NCI-H510A (cell line): ENCODE data around the gene KRTAP10-1.
"Not testable (repeated sequence)": the region's sequence is repeated elsewhere in the genome, so short reads cannot be mapped to it uniquely, and the experiment has no call there.

ENCODE experiments used
- DNase-seq: peaks from one replicate; lab custom pipeline; 2025; lab: John Stamatoyannopoulos, UW

The KRTAP10-1 gene

DNA sequence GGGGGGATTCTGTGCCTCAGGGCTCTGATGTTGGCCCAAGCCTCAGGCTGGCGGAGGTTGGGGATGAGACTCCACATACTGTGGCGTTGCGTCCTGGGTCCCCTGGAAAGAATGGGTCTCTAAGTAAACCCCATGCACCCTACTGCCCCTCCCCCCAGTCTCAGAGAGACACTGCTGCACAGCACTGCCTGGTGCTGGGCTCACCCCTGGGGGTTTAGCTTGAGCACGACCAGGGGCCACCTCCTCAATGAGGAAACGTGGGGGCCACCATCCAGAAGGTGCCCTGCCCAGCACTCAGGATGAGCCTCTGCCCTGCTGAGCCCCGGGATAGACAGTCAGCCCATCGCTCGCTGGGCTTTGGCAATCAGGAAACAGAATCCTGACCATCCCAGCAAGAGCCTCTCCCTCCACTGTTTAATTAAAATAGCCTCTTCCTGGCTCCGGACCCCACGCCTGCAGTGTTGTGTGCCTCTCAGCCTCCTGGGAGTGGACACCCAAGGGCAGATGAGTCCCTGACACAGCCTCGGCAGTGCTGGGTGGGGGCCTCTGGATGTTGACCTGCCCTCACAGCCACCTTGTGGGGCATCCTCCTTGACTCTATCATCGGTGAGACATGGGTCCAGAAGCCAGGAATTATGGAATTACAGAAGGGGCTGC is 30.0 kb upstream of the KRTAP10-1 start:
- no peak for DNase-seq

DNA sequence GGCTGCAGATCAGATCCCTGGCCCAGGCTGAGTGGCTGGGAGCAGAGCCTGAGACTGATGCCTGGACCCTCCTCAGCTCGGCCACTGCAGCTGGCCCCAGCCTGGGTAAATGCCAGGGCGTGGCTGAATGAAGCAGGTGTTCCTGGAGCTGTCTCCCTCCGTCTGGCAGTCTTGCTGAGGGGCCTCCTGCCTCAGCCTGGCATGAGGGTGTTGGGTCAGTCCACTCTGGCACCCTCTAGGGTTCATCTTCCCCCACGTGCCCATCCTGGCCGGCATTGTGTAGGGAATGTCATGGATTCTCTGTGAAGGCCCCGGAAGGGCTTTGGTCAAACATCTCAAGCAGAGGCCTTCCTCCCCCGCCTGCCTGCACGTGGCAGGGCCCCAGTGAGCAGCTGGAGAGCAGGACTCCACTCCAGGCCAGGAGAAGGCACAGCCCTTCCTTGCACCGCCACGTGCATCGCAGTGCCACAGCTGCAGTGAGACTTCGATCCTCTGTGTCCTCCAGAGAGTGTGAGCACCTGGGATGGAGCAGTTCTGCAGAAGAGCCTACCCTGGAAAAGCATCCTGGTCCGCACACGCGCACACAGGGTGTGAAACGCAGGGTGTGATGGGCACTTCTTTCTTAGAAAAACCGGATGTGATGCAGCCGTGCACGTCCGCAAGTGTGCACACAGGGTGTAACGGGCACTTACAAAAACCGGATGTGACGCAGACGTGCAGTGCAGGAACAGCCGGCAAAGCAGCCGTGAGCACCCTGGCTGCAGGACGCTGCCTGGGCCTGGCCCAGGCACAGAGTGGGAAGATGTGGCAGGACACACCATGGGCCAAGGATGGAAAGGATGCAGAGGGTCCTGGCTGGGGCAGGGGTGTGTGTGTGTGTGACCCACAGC is 28.9 kb upstream of the KRTAP10-1 start:
- DNase-seq, result no peak

DNA sequence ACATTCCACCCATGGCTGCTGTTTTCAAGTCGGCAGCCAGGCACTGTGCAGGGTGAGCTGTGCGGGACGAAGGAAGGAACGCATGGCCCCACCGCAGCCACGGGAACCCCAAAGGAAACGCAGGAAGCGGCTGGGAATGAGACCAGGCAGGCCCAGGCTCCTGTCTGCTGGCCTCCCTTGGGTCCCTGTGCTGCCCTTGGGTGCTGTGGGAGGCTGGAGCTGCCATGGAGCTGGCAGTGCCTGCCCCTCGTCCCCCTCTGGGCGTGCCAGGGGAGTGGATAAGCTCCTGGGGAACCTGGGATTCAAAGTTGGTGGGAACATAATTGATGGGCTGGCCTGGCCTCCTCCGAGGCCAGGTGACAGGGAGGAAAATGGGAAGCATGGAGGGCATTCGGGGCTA is 28.3 kb upstream of the KRTAP10-1 start:
- DNase-seq, result no peak

DNA sequence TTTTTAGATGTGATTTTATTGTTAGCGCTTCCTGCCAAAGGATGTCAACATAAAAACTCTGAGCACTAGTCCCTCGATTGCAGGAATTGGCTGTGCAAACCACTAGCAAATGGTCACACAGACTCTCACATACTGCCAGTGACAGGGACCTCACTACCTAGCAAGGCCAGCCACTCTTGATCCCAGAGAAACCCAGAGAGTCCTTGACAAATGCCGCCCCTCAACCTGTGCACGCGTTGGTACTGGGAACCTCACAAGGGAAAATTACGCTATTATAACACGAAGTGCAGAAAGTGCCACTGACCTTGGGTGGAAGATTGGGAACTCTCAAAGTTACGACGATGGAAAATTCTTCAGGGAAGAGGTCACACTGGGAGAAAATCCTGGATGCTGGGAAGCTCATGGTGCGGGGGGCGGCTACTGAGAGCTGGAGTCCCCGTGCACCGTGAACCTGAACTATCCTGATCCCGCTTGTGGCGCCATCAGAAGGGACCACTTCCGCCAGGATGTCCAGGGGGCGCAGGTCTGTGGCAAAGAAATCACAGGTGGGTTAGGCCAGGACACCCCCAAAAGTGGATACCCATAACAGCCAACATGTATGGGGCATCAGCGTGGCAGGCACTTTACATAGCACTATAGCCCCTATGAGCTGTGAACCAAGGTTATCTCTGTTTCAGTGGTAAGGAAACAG is 27.6 kb upstream of the KRTAP10-1 start:
- DNase-seq, result no peak

DNA sequence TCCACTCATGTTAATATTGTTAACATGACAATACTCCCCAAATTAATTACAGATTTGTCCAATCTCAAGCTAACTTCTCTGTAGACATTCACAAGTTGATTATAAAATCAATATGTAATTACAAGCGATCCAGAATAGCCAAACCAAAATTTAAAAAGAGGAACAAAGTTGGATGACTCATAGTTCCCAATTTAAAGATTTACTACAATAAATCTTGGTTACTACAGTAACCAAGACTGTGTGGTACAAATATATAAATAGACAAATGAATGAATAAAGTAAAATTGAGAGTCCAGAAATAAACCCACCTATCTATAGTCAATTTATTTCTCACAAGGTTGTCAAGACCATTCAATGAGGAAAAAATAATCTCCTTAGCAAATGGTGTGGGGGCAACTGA is 26.4 kb upstream of the KRTAP10-1 start:
- no peak for DNase-seq

DNA sequence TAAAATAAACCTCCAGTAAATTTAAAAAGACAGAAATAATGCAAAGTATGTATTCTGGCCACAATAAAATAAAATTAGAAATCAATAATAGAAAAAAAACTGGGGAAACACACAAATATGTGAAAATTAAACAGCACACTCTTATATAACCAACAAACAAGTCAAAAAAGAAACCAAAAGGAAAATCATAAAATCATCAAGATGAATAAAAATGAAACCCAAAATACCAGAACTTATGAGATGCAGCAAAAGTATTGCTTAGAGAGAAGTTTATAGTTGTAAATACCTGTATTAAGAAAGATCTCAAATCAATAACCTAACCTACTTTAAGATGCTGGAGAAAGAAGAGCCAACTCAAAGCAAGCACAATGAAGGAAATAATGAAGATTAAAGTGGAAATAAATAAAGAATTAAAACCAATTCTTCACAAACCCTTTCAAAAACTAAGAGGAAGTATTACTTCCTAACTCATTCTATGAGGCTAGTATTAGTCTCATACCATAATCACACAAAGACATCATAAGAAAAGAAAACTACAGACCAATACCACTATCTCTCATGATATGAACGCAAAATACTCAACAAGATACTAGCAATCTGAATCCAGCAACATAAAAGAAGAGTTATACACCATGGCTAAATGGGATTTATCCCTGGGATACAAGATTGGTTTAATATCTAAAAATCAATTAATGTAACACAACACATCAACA is 25.0 kb upstream of the KRTAP10-1 start:
- DNase-seq, result no peak

DNA sequence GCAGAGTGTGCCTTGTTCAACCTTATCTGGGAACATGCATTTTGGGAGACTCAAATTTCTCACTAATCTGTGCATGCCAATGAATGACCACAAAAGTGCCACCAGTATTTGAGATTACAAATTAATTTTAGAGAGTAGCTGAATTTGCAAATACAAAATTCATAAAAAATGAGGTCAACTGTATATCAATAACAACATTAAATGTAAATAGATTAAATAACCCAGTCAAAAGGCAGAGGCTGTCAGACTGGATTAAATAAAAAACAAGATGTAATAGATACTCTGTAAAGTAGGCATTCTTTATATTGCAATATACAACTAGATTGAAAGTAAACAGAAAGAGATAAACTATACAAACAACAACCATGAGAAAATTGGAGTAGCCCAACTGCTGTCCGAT is 24.1 kb upstream of the KRTAP10-1 start:
- no peak for DNase-seq

DNA sequence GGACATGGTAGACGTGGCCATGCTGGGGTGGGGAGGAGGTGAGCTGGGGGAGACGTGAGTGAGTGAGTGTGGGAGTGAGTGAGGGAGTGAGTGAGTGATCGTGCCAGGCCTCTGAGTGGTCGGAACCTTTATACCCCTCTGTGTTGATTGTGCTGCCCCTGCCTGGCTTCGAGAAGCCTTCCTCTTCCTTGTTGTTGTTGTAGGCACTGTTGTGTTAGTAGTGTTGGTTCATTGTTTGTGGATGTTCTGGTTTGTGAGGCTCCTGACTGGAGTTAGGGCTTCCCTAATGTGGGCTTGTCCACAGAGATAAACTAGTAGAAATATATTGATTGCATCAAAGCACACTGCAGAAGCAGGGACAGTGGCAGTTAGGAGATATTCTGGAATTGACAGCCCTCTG is 18.7 kb upstream of the KRTAP10-1 start, which contains the start of gene KRTAP10-3:
KRTAP10-3 (minus strand) TSS at position 101 of the 400 bp plus-strand sequence; CDS start at position 21, 80 bp downstream.
- no peak for DNase-seq

DNA sequence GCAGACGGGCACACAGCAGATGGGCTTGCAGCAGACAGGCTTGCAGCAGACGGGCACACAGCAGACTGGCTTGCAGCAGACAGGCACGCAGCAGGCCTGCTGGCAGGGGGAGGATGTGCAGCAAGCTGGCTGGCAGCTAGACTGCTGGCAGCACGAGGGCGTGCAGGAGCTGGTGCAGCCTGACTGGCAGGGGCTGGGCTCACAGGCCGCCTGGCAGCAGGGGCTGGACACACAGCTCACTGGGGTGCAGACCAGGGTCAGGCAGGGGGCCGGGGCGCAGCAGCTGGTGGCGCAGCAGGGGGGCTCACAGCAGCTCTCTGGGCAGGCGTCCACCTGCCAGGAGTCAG is 18.3 kb upstream of the KRTAP10-1 start:
- not testable (repeated sequence) for DNase-seq

DNA sequence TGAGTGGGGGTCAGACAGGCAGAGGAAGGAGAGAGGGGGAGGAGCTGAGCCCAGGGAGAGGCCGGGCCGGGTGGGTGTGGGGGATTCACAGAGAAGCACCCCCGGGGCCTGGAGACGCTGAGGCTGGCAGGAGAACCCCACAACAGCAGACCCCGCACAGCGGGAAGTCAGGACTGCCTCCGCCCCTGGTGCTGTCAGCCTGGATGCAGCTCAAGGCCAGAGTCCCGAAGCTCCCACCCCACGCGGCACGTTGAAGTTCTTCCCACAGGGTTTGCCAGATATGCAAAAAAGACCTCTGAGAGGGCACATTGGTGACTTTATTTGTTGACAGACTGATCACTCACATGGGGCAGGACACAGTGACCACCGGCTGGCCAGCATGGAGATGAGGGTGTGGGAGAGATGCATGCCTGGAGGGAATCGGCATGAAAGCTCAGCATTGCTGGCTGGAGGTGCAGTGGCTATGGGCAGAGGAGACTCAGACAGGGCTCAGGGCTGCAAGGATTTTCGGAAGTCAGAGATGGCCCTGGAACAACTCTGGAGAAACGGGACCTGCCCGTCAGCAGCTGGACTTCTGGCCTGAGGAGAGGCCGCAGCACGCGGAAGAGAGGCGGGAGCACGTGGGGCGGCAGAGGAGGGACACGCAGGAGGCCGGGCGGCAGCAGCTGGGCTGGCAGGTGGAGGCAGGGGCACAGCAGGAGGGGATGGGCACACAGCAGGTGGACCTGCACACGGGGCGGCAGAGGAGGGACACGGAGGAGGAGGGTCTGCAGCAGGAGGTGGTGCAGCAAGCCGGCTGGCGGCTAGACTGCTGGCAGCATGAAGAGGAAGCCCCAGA is 17.7 kb upstream of the KRTAP10-1 start:
- no peak for DNase-seq

DNA sequence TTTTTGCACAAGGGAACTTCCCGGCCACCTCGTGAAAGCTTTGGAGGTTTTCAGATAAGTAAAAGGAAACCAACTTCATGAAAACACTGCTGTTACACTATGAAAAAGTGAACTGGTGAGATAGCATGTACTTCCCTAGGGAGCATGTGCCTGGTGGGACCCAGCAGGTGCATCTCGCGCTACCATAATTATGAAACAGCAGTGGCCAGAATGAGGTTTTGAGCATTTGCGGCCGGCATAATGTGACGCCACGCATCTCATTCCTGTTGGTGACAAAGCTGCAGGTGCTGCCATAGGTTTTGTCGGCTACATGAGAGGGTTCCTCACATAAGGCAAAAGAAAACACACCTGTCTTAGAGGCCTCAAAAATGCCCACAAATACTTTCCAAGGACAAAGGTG is 16.9 kb upstream of the KRTAP10-1 start:
- DNase-seq, result no peak

DNA sequence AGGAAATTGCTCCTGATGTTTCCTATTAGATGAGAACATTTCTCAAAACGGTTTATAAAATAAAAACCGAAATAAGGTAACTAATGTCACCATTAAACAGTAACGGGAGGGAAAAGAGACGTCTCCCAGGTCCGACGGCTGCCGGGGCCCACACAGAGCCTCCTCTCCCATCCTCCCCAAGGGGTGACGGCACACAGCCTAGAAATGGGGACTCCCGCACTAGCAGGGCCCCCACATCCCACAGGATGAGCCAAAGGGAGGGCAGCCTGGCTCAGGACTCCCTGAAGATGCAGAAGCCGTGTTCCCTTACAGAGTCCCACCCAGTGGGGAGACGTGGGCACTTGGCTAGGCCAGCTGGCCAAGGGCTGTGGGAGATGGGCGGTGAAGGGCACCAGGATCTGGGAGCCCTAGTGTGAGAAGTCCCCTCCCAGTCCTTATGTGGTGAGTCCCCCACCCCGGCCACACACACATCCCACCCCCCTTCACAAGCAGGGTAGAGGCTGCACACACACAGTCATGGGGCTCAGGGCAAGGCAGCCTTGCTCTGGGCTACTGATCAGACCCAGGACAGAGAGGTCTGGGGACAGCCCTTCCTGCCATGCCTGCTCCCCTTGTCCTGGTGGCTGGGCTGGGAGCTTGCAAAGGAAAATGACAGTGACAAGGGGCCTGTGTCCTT is 15.3 kb upstream of the KRTAP10-1 start:
- no peak for DNase-seq

DNA sequence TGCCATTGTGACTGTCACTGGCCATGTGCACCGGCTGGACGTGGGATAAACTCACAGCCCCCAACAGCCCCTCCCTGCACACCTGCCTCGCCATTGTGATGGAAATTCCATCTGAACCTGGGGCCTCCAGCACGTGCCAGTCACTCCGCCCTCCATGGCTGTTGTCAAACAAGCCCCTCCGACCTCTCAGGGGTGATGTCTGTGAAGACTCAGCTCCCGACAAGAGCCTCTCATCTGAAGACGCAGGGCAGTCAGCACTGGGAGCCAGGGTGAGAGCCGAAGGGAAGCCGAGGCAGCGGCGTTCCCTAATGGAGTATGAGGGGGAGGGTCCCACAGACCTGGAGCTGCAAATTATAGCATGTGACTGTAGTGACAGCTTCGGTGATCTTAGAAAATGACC is 12.7 kb upstream of the KRTAP10-1 start:
- no peak for DNase-seq

DNA sequence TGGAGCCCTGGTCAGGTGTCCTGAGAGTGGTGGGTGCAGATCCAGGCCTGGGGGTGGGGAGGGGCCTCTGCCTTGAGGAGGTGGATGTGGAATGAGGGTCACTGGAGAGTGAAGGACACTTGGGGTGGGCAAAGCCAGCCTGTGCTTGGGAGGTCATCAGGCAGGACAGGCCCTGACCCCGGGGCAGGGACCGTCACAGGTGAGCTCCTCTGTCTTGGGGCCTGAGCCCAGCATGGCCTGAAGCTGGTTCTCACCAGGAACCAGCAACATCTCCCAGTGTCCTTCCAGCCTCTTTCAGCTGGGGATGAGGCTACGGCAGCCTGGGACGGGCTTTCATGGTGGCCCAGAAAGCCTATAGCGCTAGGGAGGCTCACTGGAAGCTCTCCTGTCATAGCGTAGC is 12.1 kb upstream of the KRTAP10-1 start:
- no peak for DNase-seq

DNA sequence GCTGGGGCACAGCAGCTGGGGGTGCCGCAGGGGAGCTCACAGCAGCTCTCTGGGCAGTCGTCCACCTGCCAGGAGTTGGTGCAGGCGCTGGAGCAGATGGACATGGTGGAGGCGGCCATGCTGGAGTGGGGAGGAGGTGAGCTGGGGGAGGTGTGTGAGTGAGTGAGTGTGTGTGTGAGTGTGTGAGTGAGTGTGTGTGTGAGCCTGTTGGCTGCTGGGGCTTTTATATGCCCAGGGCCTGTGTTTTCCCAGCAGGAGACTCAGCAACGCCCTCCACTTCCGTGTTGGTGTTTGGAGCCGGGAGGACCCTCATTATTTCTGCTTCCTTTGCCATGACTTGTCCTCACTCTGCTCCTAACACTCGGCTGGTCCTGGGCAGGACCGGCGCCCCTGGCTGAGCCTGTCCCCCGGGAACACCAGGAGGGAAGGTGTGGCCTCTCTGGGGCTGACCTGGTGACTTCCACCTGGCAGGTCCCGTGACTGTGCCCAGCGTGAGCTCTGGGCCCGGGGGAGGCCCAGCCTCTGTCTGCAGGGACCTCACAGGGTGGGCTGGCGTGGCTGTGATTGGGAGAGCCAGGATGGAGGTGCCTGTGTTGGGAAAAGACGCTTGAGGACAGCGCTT is 11.5 kb upstream of the KRTAP10-1 start, which contains the start of gene KRTAP10-2:
KRTAP10-2 (minus strand) TSS at position 166 of the 622 bp plus-strand sequence; CDS start at position 119, 47 bp downstream.
- no peak for DNase-seq

DNA sequence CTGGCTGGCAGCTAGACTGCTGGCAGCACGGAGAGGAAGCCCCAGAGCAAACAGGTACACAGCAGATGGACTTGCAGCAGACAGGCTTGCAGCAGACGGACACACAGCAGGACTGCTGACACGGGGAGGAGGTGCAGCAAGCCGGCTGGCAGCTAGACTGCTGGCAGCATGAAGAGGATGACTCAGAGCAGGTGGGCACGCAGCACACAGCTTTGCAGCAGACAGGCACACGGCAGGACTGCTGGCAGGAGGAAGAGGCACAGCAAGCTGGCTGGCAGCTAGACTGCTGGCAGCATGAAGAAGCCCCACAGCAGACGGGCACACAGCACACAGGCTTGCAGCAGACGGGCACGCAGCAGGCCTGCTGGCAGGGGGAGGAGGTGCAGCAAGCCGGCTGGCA is 10.8 kb upstream of the KRTAP10-1 start:
- DNase-seq, result no peak

DNA sequence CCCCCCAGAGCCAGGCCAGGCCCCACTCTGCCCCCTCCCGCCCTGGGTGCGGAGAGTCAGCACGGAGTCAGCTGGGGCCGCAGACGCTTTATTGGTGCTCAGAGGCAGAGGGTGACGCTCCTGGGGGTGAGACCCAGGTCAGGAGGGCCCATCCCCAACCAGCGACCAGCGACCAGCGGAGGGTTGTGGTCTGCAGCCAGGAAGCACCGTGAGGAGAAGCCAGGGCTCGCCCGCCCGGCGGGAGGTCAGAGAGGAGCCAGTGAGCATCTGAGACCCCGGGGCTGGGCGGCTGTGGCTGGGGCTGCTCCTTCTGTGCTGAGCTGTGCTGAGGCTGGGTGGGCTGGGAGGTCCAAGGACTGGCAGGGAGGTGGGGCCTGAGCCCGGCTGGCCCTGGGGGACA is 10.3 kb upstream of the KRTAP10-1 start:
- DNase-seq, result not testable (repeated sequence)

DNA sequence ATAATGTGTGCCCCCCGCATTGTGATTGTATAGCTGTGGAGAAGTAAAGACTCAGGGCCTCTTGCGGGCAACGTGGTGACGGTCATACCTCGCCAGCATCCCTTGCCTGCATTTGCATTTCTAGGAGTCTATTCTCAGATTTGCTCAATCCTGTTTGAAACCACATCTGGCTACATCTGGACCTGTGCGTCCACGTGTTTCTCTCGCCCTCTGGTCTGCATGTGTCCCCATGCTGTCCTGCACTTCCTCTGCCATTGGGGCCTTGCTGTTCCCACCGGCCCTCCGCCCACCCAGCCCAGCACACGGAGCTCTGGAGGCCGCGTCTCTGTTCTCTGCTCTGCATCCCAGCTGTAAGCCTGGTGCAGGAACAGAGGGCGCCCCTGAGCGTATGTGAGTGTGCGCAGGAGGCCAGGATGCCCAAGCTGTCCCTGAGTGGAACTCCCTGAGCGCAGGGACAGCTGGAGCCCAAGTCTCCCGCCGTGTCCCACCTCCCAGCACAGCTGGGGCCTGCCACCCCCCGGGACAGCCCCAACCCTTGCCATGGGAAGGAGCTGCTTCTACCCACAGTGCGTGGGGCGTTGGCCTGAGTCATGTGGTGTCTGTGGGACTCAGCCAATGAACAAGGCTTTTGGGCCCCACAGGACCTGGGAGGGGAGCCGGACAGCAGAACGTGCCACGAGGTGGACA is 9.7 kb upstream of the KRTAP10-1 start:
- DNase-seq, result no peak

DNA sequence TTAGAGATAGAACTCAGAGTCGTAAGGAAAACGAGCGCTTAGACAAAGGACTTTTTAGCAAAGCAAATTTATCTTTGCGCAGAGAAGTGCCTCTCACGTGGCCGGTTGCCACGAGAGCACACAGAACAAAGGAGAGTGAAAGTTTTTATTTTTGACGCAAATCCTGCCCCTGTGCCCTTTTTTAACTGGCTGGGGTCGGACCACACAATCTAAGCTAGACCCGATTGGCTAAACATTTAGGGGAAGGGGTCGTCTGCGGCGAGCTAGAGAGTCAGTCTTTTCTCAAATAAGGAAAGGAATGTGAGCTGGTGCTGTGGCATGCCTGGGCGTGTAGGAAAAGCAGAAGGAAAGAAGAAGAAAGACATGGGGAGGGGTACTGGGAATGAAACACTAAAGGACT is 8.9 kb upstream of the KRTAP10-1 start:
- DNase-seq, result no peak

DNA sequence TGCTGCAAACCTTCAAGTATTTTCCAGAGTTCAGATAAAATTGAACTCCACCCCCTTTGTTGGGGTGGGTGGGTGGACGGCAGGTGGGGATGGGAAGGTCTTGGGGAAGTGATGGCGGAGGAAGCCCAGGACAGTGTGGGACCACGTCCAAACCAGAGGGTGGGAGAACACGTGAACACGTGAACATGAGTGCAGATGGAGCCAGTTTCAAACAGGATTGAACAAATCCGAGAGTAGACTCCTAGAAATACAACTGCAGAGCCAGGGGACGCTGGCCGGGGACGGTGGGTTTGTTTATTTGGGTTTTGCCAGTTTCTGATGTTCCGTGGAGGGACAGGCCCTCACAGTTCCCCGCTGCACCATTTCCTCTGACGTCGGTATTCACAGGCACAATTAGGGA is 8.4 kb upstream of the KRTAP10-1 start:
- DNase-seq, result no peak
